ENCODE data around the gene MED12L.

MED12L gene

GRCh38 chr3:151182349-151183079 is 97.0 kb downstream of the MED12L start:
- DNase-seq = no peak

- peak; percentile 40 for DNase-seq
Observed at GRCh38 chr3:151183265-151183671, 97.8 kb downstream of the MED12L start.

GRCh38 chr3:151191095-151191494 is 105.6 kb downstream of the MED12L start:
- no peak for DNase-seq

- DNase-seq = no peak
Observed at GRCh38 chr3:151192545-151192944, 107.1 kb downstream of the MED12L start.

- no peak for DNase-seq
Observed at GRCh38 chr3:151195826-151196225, 110.4 kb downstream of the MED12L start.

- DNase-seq = no peak
Observed at GRCh38 chr3:151196434-151196833, 111.0 kb downstream of the MED12L start.

GRCh38 chr3:151197228-151197627 is 111.8 kb downstream of the MED12L start:
- no peak for DNase-seq

- DNase-seq = no peak
Observed at GRCh38 chr3:151197981-151198767, 112.7 kb downstream of the MED12L start.

GRCh38 chr3:151198849-151199248 is 113.4 kb downstream of the MED12L start:
- DNase-seq = no peak

- DNase-seq = peak; percentile 36
Observed at GRCh38 chr3:151199554-151200438, 114.3 kb downstream of the MED12L start.

GRCh38 chr3:151200586-151200985 is 115.1 kb downstream of the MED12L start:
- DNase-seq = peak; percentile 32

GRCh38 chr3:151201051-151201730 is 115.7 kb downstream of the MED12L start:
- peak; percentile 47 for DNase-seq

GRCh38 chr3:151203051-151203420 is 117.6 kb downstream of the MED12L start, which contains the start of gene GPR171:
Gene GPR171 (minus strand): TSS chr3:151203216. CDS start chr3:151199386, 3,830 bp downstream.
- DNase-seq = peak; percentile 83

- DNase-seq = peak; percentile 37
Observed at GRCh38 chr3:151204530-151205402, 119.3 kb downstream of the MED12L start.

GRCh38 chr3:151205482-151205881 is 120.0 kb downstream of the MED12L start:
- DNase-seq = no peak

GRCh38 chr3:151206201-151206600 is 120.7 kb downstream of the MED12L start:
- DNase-seq = no peak

GRCh38 chr3:151209654-151210053 is 124.2 kb downstream of the MED12L start:
- peak; percentile 51 for DNase-seq

- DNase-seq = no peak
Observed at GRCh38 chr3:151210676-151211381, 125.4 kb downstream of the MED12L start.

- DNase-seq = no peak
Observed at GRCh38 chr3:151213151-151213550, 127.7 kb downstream of the MED12L start.

GRCh38 chr3:151213881-151214280 is 128.4 kb downstream of the MED12L start:
- DNase-seq = no peak

- DNase-seq = no peak
Observed at GRCh38 chr3:151214459-151214858, 129.0 kb downstream of the MED12L start.
